PC-9 (cell line): Measurements from ENCODE around the gene SLC6A8. TPM values are rescaled to one million over a fixed set of nuclear protein-coding genes. Genes with fewer than 3 reads are reported as not detected.

Source experiments
- BruUV-seq: library from RNA; stranded (reverse); fragments of 400-500 nt; replicated peaks from 2 replicates; lab custom pipeline; 2021; lab: Mats Ljungman, UMichigan
- CTCF ChIA-PET: fragments of 300-600 bp; sonication (Branson Sonifier 250); formaldehyde crosslinking; loops from one replicate; lab custom pipeline; 2022; ENCODE audit warnings: antibody characterized with exemption; lab: Charles Lee
- POLR2A ChIA-PET: fragments of 300-600 bp; sonication (Branson Sonifier 250); formaldehyde crosslinking; loops from one replicate; lab custom pipeline; 2022; ENCODE audit warnings: antibody characterized with exemption; ENCODE audit not compliant: unreplicated experiment; lab: Charles Lee
- DNase-seq, 2 experiments: peaks; one replicate each; pipeline versions ENCODE4 v3.0.0 to v3.0.0-alpha.2; 2015 to 2022; ENCODE audit warnings: mixed read lengths in 1 of 2
- H2AFZ ChIP-seq: fragments of 200-600 bp; sonication (generic); 2 replicates; pipeline ENCODE4 v1.8.1; 2017; ENCODE audit warnings: antibody characterized with exemption
- H3F3A ChIP-seq: fragments of 200-600 bp; sonication (generic); 2 replicates; pipeline ENCODE4 v1.8.1; 2017; ENCODE audit warnings: antibody characterized with exemption, mild to moderate bottlenecking, low read depth; ENCODE audit not compliant: insufficient read depth
- H3K27ac ChIP-seq: fragments of 200-600 bp; sonication (generic); 2 replicates; pipeline ENCODE4 v1.6.1; 2016; ENCODE audit warnings: mixed run types
- H3K27me3 ChIP-seq: fragments of 200-600 bp; sonication (generic); 2 replicates; pipeline ENCODE4 v1.6.1; 2016; ENCODE audit warnings: low read depth, mixed run types; ENCODE audit not compliant: insufficient read depth
- H3K36me3 ChIP-seq: fragments of 200-600 bp; sonication (generic); 2 replicates; pipeline ENCODE4 v1.6.1; 2016; ENCODE audit warnings: low read depth, mixed run types
- H3K4me1 ChIP-seq: fragments of 200-600 bp; sonication (generic); replicated peaks from 2 replicates; pipeline ENCODE4 v1.6.1; 2016; ENCODE audit warnings: mixed run types; ENCODE audit not compliant: insufficient read depth
- H3K4me2 ChIP-seq: fragments of 200-600 bp; sonication (generic); 2 replicates; pipeline ENCODE4 v1.6.1; 2017; ENCODE audit warnings: mixed run types
- H3K4me3 ChIP-seq: fragments of 200-600 bp; sonication (generic); 2 replicates; pipeline ENCODE4 v1.6.1; 2016; ENCODE audit warnings: mixed run types
- H3K79me2 ChIP-seq: fragments of 200-600 bp; sonication (generic); 2 replicates; pipeline ENCODE4 v1.6.1; 2017; ENCODE audit warnings: low read depth, mixed run types
- H3K9me2 ChIP-seq: fragments of 200-600 bp; sonication (generic); 2 replicates; pipeline ENCODE4 v1.8.1; 2017; ENCODE audit warnings: mild to moderate bottlenecking; ENCODE audit not compliant: insufficient read depth
- H3K9me3 ChIP-seq: fragments of 200-600 bp; sonication (generic); 2 replicates; pipeline ENCODE4 v1.8.1; 2016; ENCODE audit warnings: low read depth; ENCODE audit not compliant: insufficient read depth
- H4K20me1 ChIP-seq: fragments of 200-600 bp; sonication (generic); 2 replicates; pipeline ENCODE4 v1.8.1; 2017; ENCODE audit not compliant: insufficient read depth
- CTCF ChIP-seq: fragments of 200-600 bp; sonication (generic); conservative IDR thresholded peaks from 2 replicates; pipeline ENCODE4 v1.6.1; 2017; ENCODE audit warnings: mixed run types, antibody characterized with exemption, mild to moderate bottlenecking, moderate library complexity
- EZH2 ChIP-seq: fragments of 200-600 bp; sonication (generic); IDR thresholded peaks from 2 replicates; pipeline ENCODE4 v1.8.0; 2017; ENCODE audit warnings: antibody characterized with exemption, low read depth
- intact Hi-C: fragments of 100-400 bp; cut with micrococcal nuclease; formaldehyde crosslinking; loops from one replicate; pipeline ENCODE4 v1.10.0; 2022; ENCODE audit not compliant: unreplicated experiment
- total RNA-seq: library from RNA; stranded (reverse); gene quantifications from 2 replicates; pipeline ENCODE4 v1.2.3, GENCODE V29; 2021

Gene SLC6A8
- total RNA-seq, 1 experiment from 2014 or later = 40.5 TPM

GRCh38 chrX:153725832-153726285 is 38.1 kb downstream of the SLC6A8 start:
- POLR2A ChIA-PET = interaction anchor here (0.6 kb wide), 1 partner anchor 817 kb away, joined by 8 read pairs; no protein-coding TSS in a partner anchor
- H3K4me3 ChIP-seq = peak overlapping the region; percentile 76

DNA sequence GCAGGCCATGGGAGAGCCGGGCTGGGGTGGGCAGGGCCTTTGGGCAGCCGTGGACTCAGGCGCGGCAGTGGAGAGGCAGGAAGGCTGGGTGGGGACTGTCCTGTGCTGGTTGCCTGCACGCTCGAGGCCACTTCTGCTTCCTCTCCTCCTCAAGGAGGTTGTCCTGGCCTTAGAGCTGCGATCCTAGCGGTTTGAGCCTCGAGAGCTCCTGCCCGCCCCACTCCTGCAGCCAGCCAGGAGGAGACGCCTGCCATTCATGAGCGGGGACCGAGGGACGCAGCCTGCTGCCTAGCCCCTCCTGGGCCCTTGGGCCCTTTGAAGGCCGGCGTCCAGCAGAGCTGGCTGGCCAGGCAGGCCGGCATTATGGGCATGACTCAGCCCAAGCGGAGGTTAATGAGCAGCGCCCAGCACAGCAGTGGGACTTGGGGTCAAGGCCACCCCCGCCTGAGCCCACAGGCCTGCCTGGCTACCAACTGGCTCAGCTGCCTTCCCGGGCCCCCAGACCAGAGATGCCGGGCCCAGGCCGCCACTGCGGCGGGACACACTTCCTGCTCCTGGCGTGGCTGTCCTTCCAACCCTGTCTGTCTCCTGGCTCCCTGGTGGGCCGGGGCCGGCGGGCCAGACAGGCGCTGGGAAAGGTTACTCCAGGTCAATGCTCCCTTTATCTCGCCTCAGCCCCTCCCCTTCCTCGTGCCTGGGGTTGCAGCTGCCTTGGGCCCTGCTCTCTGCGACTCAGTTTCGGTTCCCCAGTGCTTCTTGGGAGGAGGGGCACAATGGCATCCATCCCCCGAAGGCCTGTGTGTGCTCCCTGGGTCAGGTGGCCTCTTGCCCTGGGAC is 38.8 kb downstream of the SLC6A8 start:
- intact Hi-C loops = loop anchor here (2.0 kb wide), 1 partner anchor 68 kb away; the partner anchor contains the start of genes IDH3G and SSR4
- Histone ChIP-seq H3K4me2 (peak overlapping the region; percentile 91), H3K9me3 (no peaks in the 10 kb centered on the region), H2AFZ (no peak overlapping the region; the same call in 1 of the 2 replicates), H3F3A (peaks cover 51% of the 10 kb centered on the region), H3K9me2 (no peaks in the 10 kb centered on the region), H3K27me3 (no peaks in the 10 kb centered on the region), H3K27ac (peak overlapping the region; percentile 91), H3K36me3 (peaks cover 15% of the 10 kb centered on the region), H3K4me3 (peak overlapping the region; percentile 76), H4K20me1 (no peaks in the 10 kb centered on the region; the same call in none of the 2 replicates), H3K4me1 (peaks cover 50% of the 10 kb centered on the region), H3K79me2 (peaks cover 78% of the 10 kb centered on the region)
- ChIA-PET CTCF (no interaction called here), POLR2A (no interaction called here)
- DNase-seq = peak; percentile 75 to 85
- BruUV-seq = no TSS peak
- TF ChIP-seq EZH2 (no peak), CTCF (no peak)

More at GRCh38 chrX:153725832-153726285, 38.1 kb downstream of the SLC6A8 start:
- peak overlapping the region; percentile 91 for H3K27ac ChIP-seq
- peak overlapping the region; percentile 91 for H3K4me2 ChIP-seq
- TF ChIP-seq EZH2 (no peak), CTCF (no peak)
- H3K9me3 ChIP-seq = no peaks in the 10 kb centered on the region
- H3K27me3 ChIP-seq = no peaks in the 10 kb centered on the region
- H4K20me1 ChIP-seq = no peaks in the 10 kb centered on the region; the same call in none of the 2 replicates
- H3K9me2 ChIP-seq = no peaks in the 10 kb centered on the region
- no TSS peak for BruUV-seq
- peaks cover 10% of the 10 kb centered on the region for H3K36me3 ChIP-seq
- intact Hi-C loops = loop anchor here (2.0 kb wide), 3 partner anchors 69 to 643 kb away; partner anchors contain the start of genes IDH3G, NAA10 and SSR4
- CTCF ChIA-PET = no interaction called here
- peak overlapping the region; percentile 77 for H2AFZ ChIP-seq
- peaks cover 44% of the 10 kb centered on the region for H3K4me1 ChIP-seq
- H3F3A ChIP-seq = peaks cover 45% of the 10 kb centered on the region
- DNase-seq = peak in 1 of 2 experiments; percentile 12
- peaks cover 85% of the 10 kb centered on the region for H3K79me2 ChIP-seq

GRCh38 chrX:153727123-153727931 is 39.6 kb downstream of the SLC6A8 start:
- DNase-seq = peak; percentile 58 to 76
- ChIA-PET POLR2A (interaction anchor here (0.7 kb wide), 1 partner anchor 40 kb away, joined by 3 read pairs; no protein-coding TSS in a partner anchor), CTCF (no interaction called here)
- peaks cover 14% of the 10 kb centered on the region for H3K36me3 ChIP-seq
- H3K27me3 ChIP-seq = no peaks in the 10 kb centered on the region
- BruUV-seq = no TSS peak
- no peaks in the 10 kb centered on the region; the same call in none of the 2 replicates for H4K20me1 ChIP-seq
- peaks cover 50% of the 10 kb centered on the region for H3K4me1 ChIP-seq
- peaks cover 53% of the 10 kb centered on the region for H3F3A ChIP-seq
- intact Hi-C loops = loop anchor here (2.0 kb wide), 1 partner anchor 67 kb away; the partner anchor contains the start of genes IDH3G and SSR4
- H3K27ac ChIP-seq = peak overlapping the region; percentile 91
- peak overlapping the region; percentile 76 for H3K4me3 ChIP-seq
- peaks cover 70% of the 10 kb centered on the region for H3K79me2 ChIP-seq
- H2AFZ ChIP-seq = no peak overlapping the region
- H3K4me2 ChIP-seq = peak overlapping the region; percentile 91
- H3K9me2 ChIP-seq = no peaks in the 10 kb centered on the region
- H3K9me3 ChIP-seq = no peaks in the 10 kb centered on the region
- TF ChIP-seq EZH2 (no peak), CTCF (no peak)
